ENCODE data around the gene KRT71.

The KRT71 gene

GRCh38 chr12:52558781-52559445, 6.0 kb upstream of the KRT71 start:
- no peak overlapping the region for H3K4me3 ChIP-seq (ENCODE audit: control insufficient read depth, low read depth, low read length)
- no peak for DNase-seq (ENCODE audit: low read depth)
- TF ChIP-seq CTCF (conservative IDR thresholded peaks at IDR 0.05; ENCODE audit: control insufficient read depth, insufficient read depth, low read depth, low read length) = no peak

GRCh38 chr12:52557476-52557875, 4.5 kb upstream of the KRT71 start:
- no peak for DNase-seq (ENCODE audit: low read depth)
- H3K4me3 ChIP-seq (ENCODE audit: control insufficient read depth, low read depth, low read length) = no peak overlapping the region
- no peak for TF ChIP-seq CTCF (conservative IDR thresholded peaks at IDR 0.05; ENCODE audit: control insufficient read depth, insufficient read depth, low read depth, low read length)

- no peak for DNase-seq (ENCODE audit: low read depth)
- no peak for TF ChIP-seq CTCF (conservative IDR thresholded peaks at IDR 0.05; ENCODE audit: control insufficient read depth, insufficient read depth, low read depth, low read length)
- H3K4me3 ChIP-seq (ENCODE audit: control insufficient read depth, low read depth, low read length) = no peak overlapping the region
These were observed 2.6 kb upstream of the KRT71 start for GRCh38 chr12:52555577-52555976.

- TF ChIP-seq CTCF (conservative IDR thresholded peaks at IDR 0.05; ENCODE audit: control insufficient read depth, insufficient read depth, low read depth, low read length) = no peak
- H3K4me3 ChIP-seq (ENCODE audit: control insufficient read depth, low read depth, low read length) = no peak overlapping the region
- no peak for DNase-seq (ENCODE audit: low read depth)
These were observed 890 bp downstream of the KRT71 start for GRCh38 chr12:52552055-52552454.

GRCh38 chr12:52551216-52551865, 1.6 kb downstream of the KRT71 start:
- H3K4me3 ChIP-seq (ENCODE audit: control insufficient read depth, low read depth, low read length) = no peak overlapping the region
- no peak for TF ChIP-seq CTCF (conservative IDR thresholded peaks at IDR 0.05; ENCODE audit: control insufficient read depth, insufficient read depth, low read depth, low read length)
- no peak for DNase-seq (ENCODE audit: low read depth)

- no peak for TF ChIP-seq CTCF (conservative IDR thresholded peaks at IDR 0.05; ENCODE audit: control insufficient read depth, insufficient read depth, low read depth, low read length)
These were observed 6.8 kb downstream of the KRT71 start for GRCh38 chr12:52546126-52546525.

More at GRCh38 chr12:52546126-52546525, 6.8 kb downstream of the KRT71 start:
- DNase-seq (ENCODE audit: low read depth) = no peak
- no peak overlapping the region for H3K4me3 ChIP-seq (ENCODE audit: control insufficient read depth, low read depth, low read length)
